Spinal cord (tissue), 10 donors: ENCODE results near the gene PLAGL2. TPM values are rescaled to one million over a fixed set of nuclear protein-coding genes. Genes with fewer than 3 reads are reported as not detected.

Source experiments
- DNase-seq, 6 donors: peaks; one replicate each; pipeline versions ENCODE4 v3.0.0 to v3.0.0-alpha.2; 2013 to 2015; ENCODE audit warnings: low spot score in 6 of 6, low read depth in 4 of 6
- H3K27ac ChIP-seq: one replicate; pipeline ENCODE4 v1.5.1; 2013; ENCODE audit warnings: low read depth, low read length, control low read depth
- H3K27me3 ChIP-seq: one replicate; pipeline ENCODE4 v1.6.1; 2013; ENCODE audit warnings: low read length; ENCODE audit not compliant: control insufficient read depth, insufficient read depth
- H3K36me3 ChIP-seq: one replicate; pipeline ENCODE4 v1.6.1; 2013; ENCODE audit warnings: low read length; ENCODE audit not compliant: control insufficient read depth, insufficient read depth
- H3K4me1 ChIP-seq: one replicate; pipeline ENCODE4 v1.6.1; 2013; ENCODE audit warnings: low read length; ENCODE audit not compliant: control insufficient read depth, insufficient read depth
- H3K4me3 ChIP-seq: one replicate; pipeline ENCODE4 v1.5.1; 2013; ENCODE audit warnings: low read depth, low read length, control low read depth
- H3K9me3 ChIP-seq: one replicate; pipeline ENCODE4 v1.6.1; 2013; ENCODE audit warnings: low read length; ENCODE audit not compliant: control insufficient read depth, insufficient read depth
- WGBS: methylation state at CpG from one replicate; pipeline ENCODE4 v1.1.5; 2013; ENCODE audit warnings: missing lambda C conversion rate; ENCODE audit not compliant: insufficient coverage; 5-methylcytosine and 5-hydroxymethylcytosine counted together
- polyA plus RNA-seq, 2 donors: library from polyadenylated mRNA; unstranded; fragments of 120-200 nt; gene quantifications; one replicate each; pipeline ENCODE4 v1.2.1, GENCODE V29; 2013; ENCODE audit not compliant: insufficient read length in 2 of 2
- total RNA-seq, 2 donors: library from RNA; depleted of rRNA in 1 of 2; stranded (reverse); fragments of 120-200 nt in 1 of 2; fragments of >200 nt in 1 of 2; gene quantifications; one replicate each; pipeline versions ENCODE4 v1.2.3 to v1.2.4, GENCODE V29; 2013 to 2014
- donor health status: healthy.

The PLAGL2 gene
- total and polyA plus RNA-seq, 4 donors, result 2.5 to 12.1 (median 7.6) TPM

- 83% methylated on average over 3 of the region's 4 CpGs for WGBS
- no peaks in the 10 kb centered on the region for H3K4me1 ChIP-seq
- no peak overlapping the region for H3K27ac ChIP-seq
Observed at GRCh38 chr20:32241807-32242206, 34.3 kb upstream of the PLAGL2 start.

GRCh38 chr20:32240205-32240604 lies 32.7 kb upstream of the PLAGL2 start:
- H3K4me1 ChIP-seq, result no peaks in the 10 kb centered on the region
- H3K9me3 ChIP-seq, result no peaks in the 10 kb centered on the region
- WGBS, result no CpG with 5 or more reads among the region's 1 CpG
- H3K27me3 ChIP-seq, result no peaks in the 10 kb centered on the region
- no peak overlapping the region for H3K4me3 ChIP-seq
- no peak overlapping the region for H3K27ac ChIP-seq
- H3K36me3 ChIP-seq, result peaks cover 8% of the 10 kb centered on the region
- DNase-seq, result no peak

More at GRCh38 chr20:32241807-32242206, 34.3 kb upstream of the PLAGL2 start:
- Histone ChIP-seq H3K36me3 (no peaks in the 10 kb centered on the region), H3K4me3 (no peak overlapping the region), H3K9me3 (no peaks in the 10 kb centered on the region), H3K27me3 (no peaks in the 10 kb centered on the region)
- DNase-seq, result peak in 1 of 6 donors; percentile 10

- no peak for DNase-seq
- Histone ChIP-seq H3K36me3 (peaks cover 23% of the 10 kb centered on the region), H3K27me3 (no peaks in the 10 kb centered on the region), H3K27ac (no peak overlapping the region), H3K9me3 (no peaks in the 10 kb centered on the region), H3K4me1 (no peaks in the 10 kb centered on the region), H3K4me3 (no peak overlapping the region)
- WGBS, result 93% methylated on average over 6 of the region's 9 CpGs
Observed at GRCh38 chr20:32238483-32239425, 31.2 kb upstream of the PLAGL2 start.

- WGBS, result 89% methylated on average over 5 of the region's 6 CpGs
- DNase-seq, result no peak
- no peaks in the 10 kb centered on the region for H3K9me3 ChIP-seq
- H3K36me3 ChIP-seq, result peaks cover 36% of the 10 kb centered on the region
- H3K27ac ChIP-seq, result no peak overlapping the region
- no peaks in the 10 kb centered on the region for H3K27me3 ChIP-seq
- H3K4me1 ChIP-seq, result no peaks in the 10 kb centered on the region
- H3K4me3 ChIP-seq, result no peak overlapping the region
Observed at GRCh38 chr20:32237419-32237818, 29.9 kb upstream of the PLAGL2 start.

- Histone ChIP-seq H3K4me3 (no peak overlapping the region), H3K36me3 (peaks cover 39% of the 10 kb centered on the region), H3K9me3 (no peaks in the 10 kb centered on the region), H3K4me1 (no peaks in the 10 kb centered on the region), H3K27me3 (no peaks in the 10 kb centered on the region), H3K27ac (no peak overlapping the region)
- DNase-seq, result peak in 1 of 6 donors; percentile 35
- WGBS, result 67% methylated on average over 1 of the region's 2 CpGs
Observed at GRCh38 chr20:32236819-32237218, 29.3 kb upstream of the PLAGL2 start.

- 93% methylated on average over 3 of the region's 3 CpGs for WGBS
- Histone ChIP-seq H3K4me1 (no peaks in the 10 kb centered on the region), H3K27me3 (no peaks in the 10 kb centered on the region), H3K9me3 (no peaks in the 10 kb centered on the region), H3K27ac (no peak overlapping the region), H3K4me3 (no peak overlapping the region), H3K36me3 (peaks cover 43% of the 10 kb centered on the region)
- DNase-seq, result no peak
Observed at GRCh38 chr20:32236048-32236533, 28.5 kb upstream of the PLAGL2 start.

- Histone ChIP-seq H3K9me3 (no peaks in the 10 kb centered on the region), H3K36me3 (peaks cover 49% of the 10 kb centered on the region), H3K27ac (no peak overlapping the region), H3K4me1 (no peaks in the 10 kb centered on the region), H3K27me3 (no peaks in the 10 kb centered on the region), H3K4me3 (no peak overlapping the region)
- no peak for DNase-seq
- WGBS, result 91% methylated on average over 6 of the region's 6 CpGs
Observed at GRCh38 chr20:32235331-32236047, 27.9 kb upstream of the PLAGL2 start.

GRCh38 chr20:32234135-32234808 lies 26.7 kb upstream of the PLAGL2 start:
- 92% methylated on average over 13 of the region's 13 CpGs for WGBS
- no peak overlapping the region for H3K4me3 ChIP-seq
- no peaks in the 10 kb centered on the region for H3K27me3 ChIP-seq
- H3K36me3 ChIP-seq, result peaks cover 57% of the 10 kb centered on the region
- no peak for DNase-seq
- H3K4me1 ChIP-seq, result no peaks in the 10 kb centered on the region
- H3K9me3 ChIP-seq, result no peaks in the 10 kb centered on the region
- H3K27ac ChIP-seq, result no peak overlapping the region

- Histone ChIP-seq H3K27ac (no peak overlapping the region), H3K9me3 (no peaks in the 10 kb centered on the region), H3K36me3 (peaks cover 60% of the 10 kb centered on the region), H3K27me3 (no peaks in the 10 kb centered on the region), H3K4me1 (no peaks in the 10 kb centered on the region), H3K4me3 (no peak overlapping the region)
- DNase-seq, result no peak
- 99% methylated on average over 8 of the region's 9 CpGs for WGBS
Observed at GRCh38 chr20:32233286-32233685, 25.7 kb upstream of the PLAGL2 start.
